OCI-LY7 (cell line): Measurements from ENCODE around the gene INO80E. TPM values are rescaled to one million over a fixed set of nuclear protein-coding genes. Genes with fewer than 3 reads are reported as not detected.

Source experiments
- BruUV-seq: library from RNA; stranded (reverse); fragments of 400-500 nt; replicated peaks from 2 replicates; lab custom pipeline; 2021; lab: Mats Ljungman, UMichigan
- CTCF ChIA-PET: fragments of 300-600 bp; sonication (Branson Sonifier 250); formaldehyde crosslinking; loops from one replicate; lab custom pipeline; 2022; ENCODE audit warnings: antibody characterized with exemption; ENCODE audit not compliant: unreplicated experiment; lab: Charles Lee
- POLR2A ChIA-PET: fragments of 300-600 bp; sonication (Branson Sonifier 250); formaldehyde crosslinking; loops from one replicate; lab custom pipeline; 2022; ENCODE audit warnings: antibody characterized with exemption; lab: Charles Lee
- DNase-seq: peaks from one replicate; pipeline ENCODE4 v3.0.0-alpha.2; 2015; ENCODE audit warnings: low spot score
- H2AFZ ChIP-seq: fragments of 200-600 bp; sonication (generic), shearing (Covaris generic); 2 replicates; pipeline ENCODE4 v1.6.1; 2014; ENCODE audit warnings: mild to moderate bottlenecking, antibody characterized with exemption, low read length, moderate library complexity
- H3K27ac ChIP-seq: fragments of 200-600 bp; sonication (generic); 2 replicates; pipeline ENCODE4 v1.5.1; 2014; ENCODE audit warnings: mixed run types, low read depth, mild to moderate bottlenecking, moderate library complexity, low read length, inconsistent platforms; ENCODE audit not compliant: poor library complexity, severe bottlenecking
- H3K36me3 ChIP-seq: fragments of 200-600 bp; sonication (generic); 2 replicates; pipeline ENCODE4 v1.6.1; 2014; ENCODE audit warnings: mild to moderate bottlenecking, antibody characterized with exemption, low read length, moderate library complexity, mixed read lengths; ENCODE audit not compliant: insufficient read depth
- H3K4me1 ChIP-seq: fragments of 200-600 bp; sonication (generic); 2 replicates; pipeline ENCODE4 v1.5.1; 2014; ENCODE audit warnings: mild to moderate bottlenecking, low read length; ENCODE audit not compliant: insufficient read depth, poor library complexity, severe bottlenecking
- H3K4me2 ChIP-seq: fragments of 200-600 bp; sonication (generic); 2 replicates; pipeline ENCODE4 v1.6.1; 2014; ENCODE audit warnings: mild to moderate bottlenecking, low read length
- H3K4me3 ChIP-seq: fragments of 200-600 bp; sonication (generic); 2 replicates; pipeline ENCODE4 v1.5.1; 2014; ENCODE audit warnings: mild to moderate bottlenecking, low read depth, low read length; ENCODE audit not compliant: poor library complexity, severe bottlenecking
- H3K79me2 ChIP-seq: fragments of 200-600 bp; sonication (generic); 2 replicates; pipeline ENCODE4 v1.6.1; 2016; ENCODE audit warnings: low read depth, mild to moderate bottlenecking, low read length, moderate library complexity, mixed read lengths; ENCODE audit not compliant: insufficient read depth
- H3K9me2 ChIP-seq: fragments of 200-600 bp; sonication (generic); 2 replicates; pipeline ENCODE4 v1.6.1; 2016; ENCODE audit warnings: mild to moderate bottlenecking, low read length, mixed read lengths; ENCODE audit not compliant: insufficient read depth
- H3K9me3 ChIP-seq: fragments of 200-600 bp; sonication (generic); 2 replicates; pipeline ENCODE4 v1.6.1; 2014; ENCODE audit warnings: mild to moderate bottlenecking, mixed run types, low read length, mixed read lengths
- H4K20me1 ChIP-seq: fragments of 200-600 bp; sonication (generic); 2 replicates; pipeline ENCODE4 v1.6.1; 2014; ENCODE audit warnings: mild to moderate bottlenecking, antibody characterized with exemption, low read length, moderate library complexity, mixed read lengths; ENCODE audit not compliant: insufficient read depth
- CTCF ChIP-seq: fragments of 200-600 bp; sonication (generic); conservative IDR thresholded peaks from 2 replicates; pipeline ENCODE4 v1.5.1; 2014; ENCODE audit warnings: mild to moderate bottlenecking, antibody characterized with exemption, low read length, moderate library complexity, mixed read lengths
- EZH2phosphoT487 ChIP-seq: fragments of 200-600 bp; sonication (generic); IDR thresholded peaks from 2 replicates; pipeline ENCODE4 v1.6.1; 2018; ENCODE audit warnings: low read depth, borderline replicate concordance, mild to moderate bottlenecking, mixed run types, antibody characterized with exemption, low read length, moderate library complexity, mixed read lengths
- intact Hi-C: fragments of 100-400 bp; cut with micrococcal nuclease; formaldehyde crosslinking; loops from one replicate; pipeline ENCODE4 v1.10.0; 2022; ENCODE audit not compliant: unreplicated experiment
- total RNA-seq, 2 experiments: library from RNA; depleted of rRNA in 1 of 2; stranded (reverse); fragments of >200 nt in 1 of 2; shearing (Covaris generic) in 1 of 2; gene quantifications; 2 replicates each; pipeline ENCODE4 v1.2.3, GENCODE V29; 2014 to 2022

The INO80E gene
- total RNA-seq, 2 experiments from 2014 or later, result 88.0 to 129 TPM

- no peak overlapping the region for H3K4me3 ChIP-seq
- BruUV-seq, result no TSS peak
- ChIA-PET POLR2A (no interaction called here), CTCF (no interaction called here)
- no peak for DNase-seq
- H3K9me3 ChIP-seq, result no peaks in the 10 kb centered on the region
- H3K27ac ChIP-seq, result no peak overlapping the region
- H3K4me1 ChIP-seq, result no peaks in the 10 kb centered on the region
- TF ChIP-seq CTCF, result no peak
- no peak for TF ChIP-seq EZH2phosphoT487
- H2AFZ ChIP-seq, result no peak overlapping the region
- no peaks in the 10 kb centered on the region for H3K9me2 ChIP-seq
- no peaks in the 10 kb centered on the region for H4K20me1 ChIP-seq
- H3K4me2 ChIP-seq, result no peak overlapping the region
- H3K36me3 ChIP-seq, result peaks cover 97% of the 10 kb centered on the region
- intact Hi-C loops, result no loop called here
- no peaks in the 10 kb centered on the region for H3K79me2 ChIP-seq
Measured at GRCh38 chr16:29988346-29989075, 7.5 kb upstream of the INO80E start.

GRCh38 chr16:29989111-29989858, 6.8 kb upstream of the INO80E start:
- H3K36me3 ChIP-seq, result peaks cover 97% of the 10 kb centered on the region
- CTCF ChIA-PET, result no interaction called here
- intact Hi-C loops, result no loop called here

More at GRCh38 chr16:29989111-29989858, 6.8 kb upstream of the INO80E start:
- no peak for DNase-seq
- Histone ChIP-seq H3K4me2 (no peak overlapping the region), H3K79me2 (no peaks in the 10 kb centered on the region), H3K4me1 (peaks cover 7% of the 10 kb centered on the region), H3K4me3 (no peak overlapping the region), H3K9me3 (no peaks in the 10 kb centered on the region), H3K9me2 (no peaks in the 10 kb centered on the region), H4K20me1 (no peaks in the 10 kb centered on the region), H3K27ac (no peak overlapping the region), H2AFZ (no peak overlapping the region)
- no TSS peak for BruUV-seq
- POLR2A ChIA-PET, result no interaction called here
- no peak for TF ChIP-seq EZH2phosphoT487
- TF ChIP-seq CTCF, result no peak
